Peyer's patch (tissue), 4 donors: ENCODE results near the gene SMAGP. TPM values are rescaled to one million over a fixed set of nuclear protein-coding genes. Genes with fewer than 3 reads are reported as not detected.
"Not testable (repeated sequence)": the region's sequence is repeated elsewhere in the genome, so short reads cannot be mapped to it uniquely, and the experiment has no call there.

ENCODE experiments used
- DNase-seq, 3 donors: peaks; one replicate each; pipeline ENCODE4 v3.0.0-alpha.2; 2017 to 2019
- H3K27ac ChIP-seq, 4 donors: fragments of 200-600 bp; sonication (generic); one replicate each; pipeline ENCODE4 v1.5.1; 2016 to 2019
- H3K27me3 ChIP-seq, 2 donors: fragments of 200-600 bp; sonication (generic); one replicate each; pipeline ENCODE4 v1.5.1; 2019
- H3K36me3 ChIP-seq, 3 donors: fragments of 200-600 bp; sonication (generic); one replicate each; pipeline ENCODE4 v1.5.1; 2016 to 2019
- H3K4me1 ChIP-seq, 4 donors: fragments of 200-600 bp; sonication (generic); one replicate each; pipeline ENCODE4 v1.5.1; 2016 to 2019
- H3K4me3 ChIP-seq, 4 donors: fragments of 200-600 bp; sonication (generic); 1 replicate in 3 of 4; 2 replicates in 1 of 4; pipeline ENCODE4 v1.5.1; 2016 to 2019; ENCODE audit warnings: mild to moderate bottlenecking in 1 of 4
- H3K9me3 ChIP-seq, 4 donors: fragments of 200-600 bp; sonication (generic); one replicate each; pipeline ENCODE4 v1.5.1; 2016 to 2019; ENCODE audit warnings: mild to moderate bottlenecking in 1 of 4
- CTCF ChIP-seq, 6 experiments: fragments of 450-650 bp in 4 of 6; fragments of 200-600 bp in 2 of 6; sonication (generic) in 1 of 6; IDR thresholded peaks; one replicate each; pipeline ENCODE4 v1.5.1; 2017 to 2019; ENCODE audit warnings: antibody characterized with exemption in 6 of 6, mild to moderate bottlenecking in 3 of 6, moderate library complexity in 1 of 6
- POLR2A ChIP-seq, 2 donors: fragments of 450-650 bp; IDR thresholded peaks; one replicate each; pipeline ENCODE4 v1.5.1; 2017; ENCODE audit warnings: antibody characterized with exemption in 2 of 2, mild to moderate bottlenecking in 2 of 2, moderate library complexity in 2 of 2
- total RNA-seq, 4 donors: library from RNA; depleted of rRNA; stranded (reverse); fragments of >200 nt; gene quantifications; one replicate each; pipeline ENCODE4 v1.1.0, GENCODE V29; 2016

Gene SMAGP
- total RNA-seq, 4 donors from 2014 or later: 23.1 to 42.9 (median 39.1) TPM

GRCh38 chr12:51285843-51286242 is 15.6 kb upstream of the SMAGP start:
- Histone ChIP-seq H3K4me3 (no peak overlapping the region), H3K27ac (no peak overlapping the region), H3K36me3 (no peaks in the 10 kb centered on the region), H3K9me3 (no peaks in the 10 kb centered on the region), H3K27me3 (no peaks in the 10 kb centered on the region), H3K4me1 (no peaks in the 10 kb centered on the region)
- TF ChIP-seq POLR2A (IDR thresholded peaks at IDR 0.05) (no peak), CTCF (IDR thresholded peaks at IDR 0.05) (no peak)
- DNase-seq: no peak

- H3K27me3 ChIP-seq: no peaks in the 10 kb centered on the region
- H3K4me1 ChIP-seq: no peaks in the 10 kb centered on the region
- H3K4me3 ChIP-seq: no peak overlapping the region
- no peaks in the 10 kb centered on the region for H3K9me3 ChIP-seq
- no peak overlapping the region for H3K27ac ChIP-seq
- H3K36me3 ChIP-seq: no peaks in the 10 kb centered on the region
- TF ChIP-seq POLR2A (IDR thresholded peaks at IDR 0.05) (no peak), CTCF (IDR thresholded peaks at IDR 0.05) (no peak)
- DNase-seq: no peak
These were observed 11.1 kb upstream of the SMAGP start for GRCh38 chr12:51281202-51281924.

- no peak overlapping the region for H3K4me3 ChIP-seq
- peak overlapping the region in 2 of 4 donors; percentile 19 to 30 for H3K27ac ChIP-seq
- H3K27me3 ChIP-seq: no peaks in the 10 kb centered on the region
- DNase-seq: peak in 1 of 3 donors; percentile 52
- H3K36me3 ChIP-seq: no peaks in the 10 kb centered on the region
- no peaks in the 10 kb centered on the region for H3K9me3 ChIP-seq
- no peak for TF ChIP-seq CTCF (IDR thresholded peaks at IDR 0.05)
- no peak for TF ChIP-seq POLR2A (IDR thresholded peaks at IDR 0.05)
- peaks cover 0 to 8% (median 0%) of the 10 kb centered on the region in 4 donors for H3K4me1 ChIP-seq
These were observed 4.9 kb upstream of the SMAGP start for GRCh38 chr12:51275088-51275487.

- DNase-seq, H3K27me3 ChIP-seq, H3K4me3 ChIP-seq, H3K27ac ChIP-seq, H3K9me3 ChIP-seq, H3K36me3 ChIP-seq, H3K4me1 ChIP-seq: not testable (repeated sequence)
These were observed 2.6 kb upstream of the SMAGP start for GRCh38 chr12:51272810-51273209.

GRCh38 chr12:51270951-51271518 is 820 bp upstream of the SMAGP start:
- H3K27ac ChIP-seq: peak overlapping the region; percentile 71 to 95 (median 80)
- TF ChIP-seq CTCF (IDR thresholded peaks at IDR 0.05) (no peak), POLR2A (IDR thresholded peaks at IDR 0.05) (no peak)
- no peaks in the 10 kb centered on the region for H3K36me3 ChIP-seq
- no peaks in the 10 kb centered on the region for H3K27me3 ChIP-seq
- H3K4me1 ChIP-seq: peaks cover 0 to 8% (median 0%) of the 10 kb centered on the region in 4 donors
- no peak for DNase-seq
- H3K4me3 ChIP-seq: peak overlapping the region; percentile 66 to 86 (median 74)
- H3K9me3 ChIP-seq: no peaks in the 10 kb centered on the region
